ENCODE data around the gene HES3.

Gene HES3

GRCh38 chr1:6249739-6250689 is 6.0 kb downstream of the HES3 start:
- Histone ChIP-seq H3K27me3 (replicated peaks; ENCODE audit: control insufficient read depth, insufficient read depth, low read length) (no peaks in the 10 kb centered on the region; the same call in 1 of the 2 replicates), H3K36me3 (ENCODE audit: control insufficient read depth, insufficient read depth, low read length) (no peaks in the 10 kb centered on the region), H3K4me3 (replicated peaks; ENCODE audit: low read depth, low read length) (no peak overlapping the region)
- TF ChIP-seq CTCF (IDR thresholded peaks at IDR 0.05; ENCODE audit: insufficient read depth, low read length, poor library complexity, severe bottlenecking) = no peak
- no peak for DNase-seq (ENCODE audit: extremely low read depth, insufficient read length)

- no peaks in the 10 kb centered on the region for H3K36me3 ChIP-seq (ENCODE audit: control insufficient read depth, insufficient read depth, low read length)
- TF ChIP-seq CTCF (IDR thresholded peaks at IDR 0.05; ENCODE audit: insufficient read depth, low read length, poor library complexity, severe bottlenecking) = no peak
- no peaks in the 10 kb centered on the region; the same call in 1 of the 2 replicates for H3K27me3 ChIP-seq (replicated peaks; ENCODE audit: control insufficient read depth, insufficient read depth, low read length)
- no peak for DNase-seq (ENCODE audit: extremely low read depth, insufficient read length)
- no peak overlapping the region for H3K4me3 ChIP-seq (replicated peaks; ENCODE audit: low read depth, low read length)
These were observed 7.3 kb downstream of the HES3 start for GRCh38 chr1:6251233-6251632.

GRCh38 chr1:6251681-6252373 is 7.8 kb downstream of the HES3 start:
- Histone ChIP-seq H3K36me3 (ENCODE audit: control insufficient read depth, insufficient read depth, low read length) (no peaks in the 10 kb centered on the region), H3K27me3 (replicated peaks; ENCODE audit: control insufficient read depth, insufficient read depth, low read length) (no peaks in the 10 kb centered on the region; the same call in 1 of the 2 replicates), H3K4me3 (replicated peaks; ENCODE audit: low read depth, low read length) (no peak overlapping the region)
- no peak for DNase-seq (ENCODE audit: extremely low read depth, insufficient read length)
- TF ChIP-seq CTCF (IDR thresholded peaks at IDR 0.05; ENCODE audit: insufficient read depth, low read length, poor library complexity, severe bottlenecking) = no peak

- no peak overlapping the region for H3K4me3 ChIP-seq (replicated peaks; ENCODE audit: low read depth, low read length)
- no peaks in the 10 kb centered on the region; the same call in 1 of the 2 replicates for H3K27me3 ChIP-seq (replicated peaks; ENCODE audit: control insufficient read depth, insufficient read depth, low read length)
- TF ChIP-seq CTCF (IDR thresholded peaks at IDR 0.05; ENCODE audit: insufficient read depth, low read length, poor library complexity, severe bottlenecking) = no peak
- DNase-seq (ENCODE audit: extremely low read depth, insufficient read length) = no peak
- no peaks in the 10 kb centered on the region for H3K36me3 ChIP-seq (ENCODE audit: control insufficient read depth, insufficient read depth, low read length)
These were observed 8.4 kb downstream of the HES3 start for GRCh38 chr1:6252374-6252710.

GRCh38 chr1:6253380-6253779 is 9.4 kb downstream of the HES3 start:
- no peak overlapping the region for H3K4me3 ChIP-seq (replicated peaks; ENCODE audit: low read depth, low read length)
- H3K36me3 ChIP-seq (ENCODE audit: control insufficient read depth, insufficient read depth, low read length) = no peaks in the 10 kb centered on the region
- H3K27me3 ChIP-seq (replicated peaks; ENCODE audit: control insufficient read depth, insufficient read depth, low read length) = no peaks in the 10 kb centered on the region; the same call in 1 of the 2 replicates
- no peak for TF ChIP-seq CTCF (IDR thresholded peaks at IDR 0.05; ENCODE audit: insufficient read depth, low read length, poor library complexity, severe bottlenecking)
- DNase-seq (ENCODE audit: extremely low read depth, insufficient read length) = no peak

Measured in GM06990 (cell line).